HEK293 (cell line): ENCODE measurements around the gene RYR2.

Source experiments
- BCL11A ChIP-seq: fragments of 450-650 bp; formaldehyde crosslinking; IDR thresholded peaks from 2 replicates; pipeline ENCODE4 v1.5.1; 2016; ENCODE audit warnings: low read depth, missing biosample characterization, missing genetic modification characterization
- CTCF ChIP-seq: fragments of 450-650 bp; formaldehyde crosslinking; IDR thresholded peaks from 2 replicates; pipeline ENCODE4 v1.5.1; 2016; ENCODE audit warnings: missing biosample characterization, missing genetic modification characterization
- PBX3 ChIP-seq: sonication (generic); formaldehyde crosslinking; IDR thresholded peaks from 2 replicates; pipeline ENCODE4 v1.8.1; 2022; ENCODE audit warnings: mild to moderate bottlenecking, moderate library complexity, missing genetic modification reagents
- TCF7L2 ChIP-seq: IDR thresholded peaks from 2 replicates; pipeline ENCODE4 v1.6.1; 2011; ENCODE audit warnings: low read depth, mild to moderate bottlenecking, inconsistent platforms, low read length, moderate library complexity, borderline replicate concordance
- TRIM28 ChIP-seq: IDR thresholded peaks from 2 replicates; pipeline ENCODE4 v1.6.1; 2011; ENCODE audit warnings: low read length, control low read depth, borderline replicate concordance
- ZBTB1 ChIP-seq: fragments of 450-650 bp; formaldehyde crosslinking; IDR thresholded peaks from 2 replicates; pipeline ENCODE4 v1.5.1; 2016; ENCODE audit warnings: missing biosample characterization, missing genetic modification characterization
- ZBTB8A ChIP-seq: fragments of 450-650 bp; formaldehyde crosslinking; IDR thresholded peaks from 2 replicates; pipeline ENCODE4 v1.5.1; 2016; ENCODE audit warnings: missing biosample characterization, missing genetic modification characterization
- ZNF140 ChIP-seq: fragments of 450-650 bp; formaldehyde crosslinking; IDR thresholded peaks from 2 replicates; pipeline ENCODE4 v1.5.1; 2016; ENCODE audit warnings: missing biosample characterization, missing genetic modification characterization
- ZNF23 ChIP-seq: fragments of 450-650 bp; formaldehyde crosslinking; IDR thresholded peaks from 2 replicates; pipeline ENCODE4 v1.5.1; 2016; ENCODE audit warnings: missing biosample characterization, missing genetic modification characterization, borderline replicate concordance
- ZNF239 ChIP-seq: fragments of 450-650 bp; formaldehyde crosslinking; IDR thresholded peaks from 2 replicates; pipeline ENCODE4 v1.5.1; 2016; ENCODE audit warnings: missing biosample characterization, missing genetic modification characterization
- ZNF24 ChIP-seq: fragments of 450-650 bp; formaldehyde crosslinking; IDR thresholded peaks from 2 replicates; pipeline ENCODE4 v1.5.1; 2016; ENCODE audit warnings: missing biosample characterization, missing genetic modification characterization
- ZNF274 ChIP-seq, 2 experiments: fragments of 200-500 bp in 1 of 2; fragments of 450-650 bp in 1 of 2; sonication (Bioruptor generic) in 1 of 2; formaldehyde crosslinking in 1 of 2; IDR thresholded peaks; 2 replicates each; pipeline versions ENCODE4 v1.5.1 to v1.6.1; 2014 to 2016; ENCODE audit warnings: borderline replicate concordance in 1 of 2, inconsistent platforms in 1 of 2, low read length in 1 of 2, missing biosample characterization in 1 of 2, missing genetic modification characterization in 1 of 2
- ZNF501 ChIP-seq: fragments of 450-650 bp; formaldehyde crosslinking; IDR thresholded peaks from 2 replicates; pipeline ENCODE4 v1.5.1; 2016; ENCODE audit warnings: missing biosample characterization, missing genetic modification characterization
- ZNF777 ChIP-seq: fragments of 450-650 bp; formaldehyde crosslinking; IDR thresholded peaks from 2 replicates; pipeline ENCODE4 v1.5.1; 2017; ENCODE audit warnings: missing biosample characterization, missing genetic modification characterization, borderline replicate concordance

GRCh38 chr1:237269938-237270337 is 228.0 kb downstream of the RYR2 start:
- TF ChIP-seq ZNF777 (tag by site-specific recombination), result no peak
- TF ChIP-seq ZBTB8A (tag by site-specific recombination), result no peak
- no peak for TF ChIP-seq CTCF
- no peak for TF ChIP-seq ZNF239 (tag by site-specific recombination)
- TF ChIP-seq ZNF140 (tag by site-specific recombination), result no peak
- no peak for TF ChIP-seq ZNF274 (IDR thresholded peaks at IDR 0.05; ENCODE audit: low read length)
- no peak for TF ChIP-seq ZNF274 (tag by site-specific recombination; IDR thresholded peaks at IDR 0.05; ENCODE audit: borderline replicate concordance)
- no peak for TF ChIP-seq ZNF501
- no peak for TF ChIP-seq PBX3 (CRISPR knock-in tag)
- TF ChIP-seq ZBTB1 (tag by site-specific recombination), result no peak
- TF ChIP-seq TCF7L2, result no peak
- no peak for TF ChIP-seq TRIM28
- TF ChIP-seq ZNF24 (tag by site-specific recombination), result no peak
- no peak for TF ChIP-seq ZNF23 (tag by site-specific recombination)
- TF ChIP-seq BCL11A, result no peak
